IMR-90 (cell line): Measurements from ENCODE around the gene SLC26A3. TPM values are rescaled to one million over a fixed set of nuclear protein-coding genes. Genes with fewer than 3 reads are reported as not detected.

Experiments
- ATAC-seq: fragments of 200-7000 bp; cut with Tn5 transposase; 2 replicates; pipeline ENCODE4 v1.9.1; 2020; ENCODE audit warnings: low read depth, mild to moderate bottlenecking, moderate library complexity
- BruUV-seq: library from RNA; stranded (reverse); fragments of 400-500 nt; replicated peaks from 2 replicates; lab custom pipeline; 2021; lab: Mats Ljungman, UMichigan
- CTCF ChIA-PET: fragments of 300-600 bp; formaldehyde crosslinking; extraction: SDS; loops from one replicate; lab custom pipeline; 2021; ENCODE audit warnings: antibody characterized with exemption; lab: Yijun Ruan, JAX
- POLR2A ChIA-PET: fragments of 300-600 bp; sonication (Branson Sonifier 250); formaldehyde crosslinking; loops from one replicate; lab custom pipeline; 2022; ENCODE audit warnings: antibody characterized with exemption; ENCODE audit not compliant: unreplicated experiment; lab: Charles Lee
- DNase-seq: peaks from one replicate; pipeline ENCODE4 v3.0.0; 2013
- H2AFZ ChIP-seq: replicated peaks from 2 replicates; pipeline ENCODE3; 2013; ENCODE audit warnings: low read length, mild to moderate bottlenecking; ENCODE audit not compliant: poor library complexity
- H2AK5ac ChIP-seq: 2 replicates; pipeline ENCODE4 v1.6.1; 2013; ENCODE audit warnings: low read depth, low read length, inconsistent platforms
- H2AK9ac ChIP-seq: replicated peaks from 2 replicates; pipeline ENCODE3; 2013; ENCODE audit warnings: mild to moderate bottlenecking, low read depth, low read length, moderate library complexity; ENCODE audit not compliant: poor library complexity
- H2BK120ac ChIP-seq: 2 replicates; pipeline ENCODE4 v1.6.1; 2013; ENCODE audit warnings: low read depth, low read length, inconsistent platforms
- H2BK15ac ChIP-seq: 3 replicates; pipeline ENCODE4 v1.6.1; 2013; ENCODE audit warnings: low read depth, low read length, inconsistent platforms
- H2BK20ac ChIP-seq: 2 replicates; pipeline ENCODE4 v1.6.1; 2013; ENCODE audit warnings: low read depth, mild to moderate bottlenecking, inconsistent platforms, low read length, moderate library complexity
- H2BK5ac ChIP-seq: 2 replicates; pipeline ENCODE4 v1.6.1; 2013; ENCODE audit warnings: mild to moderate bottlenecking, low read depth, low read length, inconsistent platforms; ENCODE audit not compliant: poor library complexity, severe bottlenecking
- H3K14ac ChIP-seq: replicated peaks from 2 replicates; pipeline ENCODE4 v1.6.1; 2013; ENCODE audit warnings: low read depth, low read length, inconsistent platforms
- H3K18ac ChIP-seq: 2 replicates; pipeline ENCODE4 v1.6.1; 2013; ENCODE audit warnings: low read depth, low read length, control low read depth
- H3K23ac ChIP-seq: 2 replicates; pipeline ENCODE4 v1.6.1; 2013; ENCODE audit warnings: low read depth, low read length, inconsistent platforms
- H3K27ac ChIP-seq: 2 replicates; pipeline ENCODE4 v1.5.1; 2013; ENCODE audit warnings: mild to moderate bottlenecking, control low read depth, low read length; ENCODE audit not compliant: insufficient read depth
- H3K27me3 ChIP-seq: 2 replicates; pipeline ENCODE4 v1.6.1; 2013; ENCODE audit warnings: low read length; ENCODE audit not compliant: control insufficient read depth, insufficient read depth
- H3K36me3 ChIP-seq: 2 replicates; pipeline ENCODE4 v1.6.1; 2013; ENCODE audit warnings: low read length, mixed read lengths; ENCODE audit not compliant: control insufficient read depth, insufficient read depth
- H3K4ac ChIP-seq: 2 replicates; pipeline ENCODE4 v1.6.1; 2013; ENCODE audit warnings: low read depth, low read length, inconsistent platforms
- H3K4me1 ChIP-seq: 2 replicates; pipeline ENCODE4 v1.6.1; 2013; ENCODE audit warnings: low read length, mixed read lengths; ENCODE audit not compliant: control insufficient read depth, insufficient read depth
- H3K4me2 ChIP-seq: 2 replicates; pipeline ENCODE4 v1.6.1; 2013; ENCODE audit warnings: low read depth, mild to moderate bottlenecking, control low read depth, low read length, moderate library complexity
- H3K4me3 ChIP-seq: 2 replicates; pipeline ENCODE4 v1.5.1; 2013; ENCODE audit warnings: low read depth, mild to moderate bottlenecking, control low read depth, low read length, moderate library complexity; ENCODE audit not compliant: insufficient read depth
- H3K56ac ChIP-seq: 2 replicates; pipeline ENCODE4 v1.6.1; 2013; ENCODE audit warnings: low read length, inconsistent platforms; ENCODE audit not compliant: insufficient read depth; ENCODE audit errors: extremely low read depth
- H3K79me1 ChIP-seq, 2 experiments: 2 replicates each; pipeline ENCODE4 v1.6.1; 2013; ENCODE audit warnings: low read length in 2 of 2, inconsistent platforms in 1 of 2, low read depth in 1 of 2
- H3K9ac ChIP-seq: 2 replicates; pipeline ENCODE4 v1.6.1; 2013; ENCODE audit warnings: low read depth, low read length, control low read depth
- H3K9me1 ChIP-seq: 2 replicates; pipeline ENCODE4 v1.6.1; 2013; ENCODE audit warnings: low read length, inconsistent platforms; ENCODE audit not compliant: insufficient read depth
- H3K9me3 ChIP-seq: 2 replicates; pipeline ENCODE4 v1.6.1; 2013; ENCODE audit warnings: low read length; ENCODE audit not compliant: control insufficient read depth, insufficient read depth
- H4K20me1 ChIP-seq: 2 replicates; pipeline ENCODE4 v1.6.1; 2013; ENCODE audit warnings: low read length, inconsistent platforms; ENCODE audit not compliant: insufficient read depth
- H4K5ac ChIP-seq: 2 replicates; pipeline ENCODE4 v1.6.1; 2013; ENCODE audit warnings: mild to moderate bottlenecking, low read depth, low read length, control low read depth
- H4K8ac ChIP-seq, 2 experiments: 2 replicates each; pipeline ENCODE4 v1.6.1; 2013; ENCODE audit warnings: low read depth in 2 of 2, low read length in 2 of 2, control low read depth in 1 of 2, inconsistent platforms in 1 of 2
- H4K91ac ChIP-seq: 2 replicates; pipeline ENCODE4 v1.6.1; 2013; ENCODE audit warnings: low read depth, low read length, inconsistent platforms; ENCODE audit not compliant: insufficient read depth
- CHD1 ChIP-seq: IDR thresholded peaks from 2 replicates; pipeline ENCODE4 v1.6.1; 2012; ENCODE audit warnings: low read depth, low read length, improper control_type of control experiment
- FOS ChIP-seq: fragments of 150-350 bp; IDR thresholded peaks from 2 replicates; pipeline ENCODE4 v1.6.1; 2016; ENCODE audit warnings: low read depth, low read length
- MAFK ChIP-seq: IDR thresholded peaks from 2 replicates; pipeline ENCODE4 v1.6.1; 2012; ENCODE audit warnings: low read depth, low read length, improper control_type of control experiment
- MAZ ChIP-seq: IDR thresholded peaks from 2 replicates; pipeline ENCODE4 v1.6.1; 2012; ENCODE audit warnings: low read depth, mild to moderate bottlenecking, low read length, improper control_type of control experiment, moderate library complexity, borderline replicate concordance
- NFE2L2 ChIP-seq: fragments of 150-350 bp; IDR thresholded peaks from 2 replicates; pipeline ENCODE4 v1.6.1; 2016; ENCODE audit warnings: low read depth, mild to moderate bottlenecking, low read length
- POLR2A ChIP-seq: IDR thresholded peaks from 2 replicates; pipeline ENCODE4 v1.6.1; 2012; ENCODE audit warnings: mild to moderate bottlenecking, low read depth, low read length
- RAD21 ChIP-seq: IDR thresholded peaks from 2 replicates; pipeline ENCODE4 v1.6.1; 2012; ENCODE audit warnings: low read length, improper control_type of control experiment
- RCOR1 ChIP-seq: IDR thresholded peaks from 2 replicates; pipeline ENCODE4 v1.6.1; 2012; ENCODE audit warnings: mild to moderate bottlenecking, low read length, improper control_type of control experiment; ENCODE audit not compliant: insufficient replicate concordance
- RFX5 ChIP-seq: IDR thresholded peaks from 2 replicates; pipeline ENCODE4 v1.8.0; 2012; ENCODE audit warnings: low read depth, mild to moderate bottlenecking, low read length, moderate library complexity
- SMC3 ChIP-seq: fragments of 150-350 bp; IDR thresholded peaks from 2 replicates; pipeline ENCODE4 v1.6.1; 2016; ENCODE audit warnings: low read depth, mild to moderate bottlenecking, antibody characterized with exemption, low read length, moderate library complexity
- USF2 ChIP-seq: fragments of 150-350 bp; IDR thresholded peaks from 2 replicates; pipeline ENCODE4 v1.6.1; 2017; ENCODE audit warnings: mild to moderate bottlenecking, antibody characterized with exemption, low read length, low read depth
- WGBS, 2 experiments: methylation state at CpG; one replicate each; pipeline versions ENCODE4 v1.1.5 to v1.1.7; 2013; ENCODE audit warnings: missing lambda C conversion rate in 2 of 2; ENCODE audit not compliant: insufficient read length in 1 of 2; ENCODE audit errors: extremely low coverage in 2 of 2; 5-methylcytosine and 5-hydroxymethylcytosine counted together
- dilution Hi-C: fragments of 300-500 bp; cut with HindIII; formaldehyde crosslinking; loops from one replicate; pipeline ENCODE4 v1.14.3; 2018; ENCODE audit warnings: low sequenced_read_pairs; ENCODE audit not compliant: unreplicated experiment
- in situ Hi-C: fragments of 300-500 bp; cut with MboI; formaldehyde crosslinking; loops from 3 replicates; pipeline ENCODE4 v1.14.3; 2019; ENCODE audit warnings: low sequenced_read_pairs, inconsistent platforms, mixed read lengths
- intact Hi-C: fragments of 100-400 bp; cut with micrococcal nuclease; formaldehyde crosslinking; loops from 2 replicates; pipeline ENCODE4 v1.10.0; 2022
- polyA plus RNA-seq, 3 experiments: library from polyadenylated mRNA; depleted of rRNA; stranded (reverse); fragments of >200 nt; gene quantifications; 2 replicates each; pipeline ENCODE4 v1.2.3, GENCODE V29; 2012; ENCODE audit warnings: low replicate concordance in 1 of 3
- total RNA-seq: library from RNA; depleted of rRNA; stranded (reverse); fragments of >200 nt; gene quantifications from 2 replicates; pipeline ENCODE4 v1.2.3, GENCODE V29; 2012
- TF ChIP-seq, protein P1 (sequence below): conservative IDR thresholded peaks from 2 replicates; pipeline ENCODE4 v1.5.1; 2012; ENCODE audit warnings: mild to moderate bottlenecking, low read depth, low read length, improper control_type of control experiment

The SLC26A3 gene
- total and polyA plus RNA-seq, 2 of the 4 experiments (the other 2 are of a cell fraction): not detected

GRCh38 chr7:107809179-107809578 lies 6.2 kb upstream of the SLC26A3 start:
- Histone ChIP-seq H3K36me3 (no peaks in the 10 kb centered on the region), H3K27ac (no peak overlapping the region), H2BK15ac (no peak overlapping the region), H4K5ac (no peak overlapping the region), H4K91ac (no peak overlapping the region), H2BK20ac (no peak overlapping the region), H4K8ac (no peak overlapping the region), H2BK120ac (no peak overlapping the region), H3K56ac (no peak overlapping the region), H3K79me1 (no peaks in the 10 kb centered on the region), H3K4me2 (no peak overlapping the region), H2BK5ac (no peak overlapping the region), H2AK9ac (no peak overlapping the region), H2AK5ac (no peak overlapping the region), H3K18ac (no peak overlapping the region), H3K4me3 (no peak overlapping the region), H2AFZ (peak overlapping the region; percentile 10), H3K23ac (no peak overlapping the region), H3K14ac (no peak overlapping the region), H3K4me1 (no peaks in the 10 kb centered on the region), H4K20me1 (no peaks in the 10 kb centered on the region), H3K9ac (no peak overlapping the region), H3K9me1 (no peaks in the 10 kb centered on the region), H3K9me3 (no peaks in the 10 kb centered on the region), H3K4ac (no peak overlapping the region), H3K27me3 (peaks cover 2% of the 10 kb centered on the region)
- intact Hi-C loops (no loop called here), in situ Hi-C loops (no loop called here), dilution Hi-C loops (no loop called here)
- 73% methylated on average over 2 of the region's 4 CpGs; no CpG with 5 or more reads in 1 of the 2 experiments for whole genome bisulfite sequencing, 2 experiments
- no peak for ATAC-seq
- BruUV-seq: no TSS peak
- TF ChIP-seq POLR2A (no peak), USF2 (no peak), RCOR1 (no peak), CHD1 (no peak), SMC3 (no peak), FOS (no peak), MAZ (no peak), RFX5 (no peak), NFE2L2 (no peak), RAD21 (no peak), MAFK (no peak)
- TF ChIP-seq, protein P1, sequence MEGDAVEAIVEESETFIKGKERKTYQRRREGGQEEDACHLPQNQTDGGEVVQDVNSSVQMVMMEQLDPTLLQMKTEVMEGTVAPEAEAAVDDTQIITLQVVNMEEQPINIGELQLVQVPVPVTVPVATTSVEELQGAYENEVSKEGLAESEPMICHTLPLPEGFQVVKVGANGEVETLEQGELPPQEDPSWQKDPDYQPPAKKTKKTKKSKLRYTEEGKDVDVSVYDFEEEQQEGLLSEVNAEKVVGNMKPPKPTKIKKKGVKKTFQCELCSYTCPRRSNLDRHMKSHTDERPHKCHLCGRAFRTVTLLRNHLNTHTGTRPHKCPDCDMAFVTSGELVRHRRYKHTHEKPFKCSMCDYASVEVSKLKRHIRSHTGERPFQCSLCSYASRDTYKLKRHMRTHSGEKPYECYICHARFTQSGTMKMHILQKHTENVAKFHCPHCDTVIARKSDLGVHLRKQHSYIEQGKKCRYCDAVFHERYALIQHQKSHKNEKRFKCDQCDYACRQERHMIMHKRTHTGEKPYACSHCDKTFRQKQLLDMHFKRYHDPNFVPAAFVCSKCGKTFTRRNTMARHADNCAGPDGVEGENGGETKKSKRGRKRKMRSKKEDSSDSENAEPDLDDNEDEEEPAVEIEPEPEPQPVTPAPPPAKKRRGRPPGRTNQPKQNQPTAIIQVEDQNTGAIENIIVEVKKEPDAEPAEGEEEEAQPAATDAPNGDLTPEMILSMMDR: no peak
- DNase-seq: no peak
- POLR2A ChIA-PET: no interaction called here
- CTCF ChIA-PET: interaction anchor here (0.9 kb wide), 1 partner anchor 21 kb away, joined by 3 read pairs; no protein-coding TSS in a partner anchor
